K562 (cell line): ENCODE results near the gene MCAM. TPM values are rescaled to one million over a fixed set of nuclear protein-coding genes. Genes with fewer than 3 reads are reported as not detected.

ENCODE experiments used
- ATAC-seq: fragments of 200-7000 bp; cut with Tn5 transposase; 3 replicates; pipeline ENCODE4 v1.9.1; 2020; ENCODE audit warnings: moderate library complexity
- BruUV-seq: library from RNA; stranded (reverse); fragments of 400-500 nt; replicated peaks from 2 replicates; lab custom pipeline; 2021; lab: Mats Ljungman, UMichigan
- CTCF ChIA-PET: fragments of 300-600 bp; formaldehyde crosslinking; extraction: SDS; loops from one replicate; lab custom pipeline; 2021; ENCODE audit warnings: low intra/inter-chr PET ratio; lab: Yijun Ruan, JAX
- POLR2A ChIA-PET: fragments of 300-600, 350-650 bp; sonication (Branson Sonifier 250); formaldehyde crosslinking; extraction: SDS; loops from one replicate; lab custom pipeline; 2021; ENCODE audit warnings: antibody characterized with exemption, inconsistent platforms; lab: Yijun Ruan, JAX
- DNase-seq, 4 experiments: peaks; one replicate each; pipeline versions ENCODE4 v3.0.0 to v3.0.0-alpha.2; 2011 to 2018; ENCODE audit warnings: low spot score in 3 of 4, mixed read lengths in 3 of 4; ENCODE audit errors: extremely low read depth in 1 of 4
- FAIRE-seq: peaks from 2 replicates; lab custom pipeline; 2011; peaks lifted over from hg19 to GRCh38; lab: Jason Lieb, UNC
- H2AFZ ChIP-seq: 2 replicates; pipeline ENCODE4 v1.6.0; 2011; ENCODE audit warnings: low read depth, low read length, control low read depth, inconsistent platforms
- H3K27ac ChIP-seq: fragments of 200-600 bp; 3 replicates; pipeline ENCODE4 v1.8.0; 2011; ENCODE audit warnings: low read depth, mild to moderate bottlenecking, control low read depth, inconsistent platforms, low read length, moderate library complexity, mixed read lengths; ENCODE audit errors: extremely low read depth
- H3K27me3 ChIP-seq, 2 experiments: fragments of 300-600 bp in 1 of 2; 2 replicates in 1 of 2; 3 replicates in 1 of 2; pipeline versions ENCODE4 v1.6.0 to v1.8.0; 2011; ENCODE audit warnings: inconsistent platforms in 2 of 2, low read length in 2 of 2, mild to moderate bottlenecking in 1 of 2, mixed read lengths in 1 of 2, moderate library complexity in 1 of 2; ENCODE audit not compliant: control insufficient read depth in 2 of 2, insufficient read depth in 2 of 2
- H3K36me3 ChIP-seq: fragments of 300-600 bp; 3 replicates; pipeline ENCODE4 v1.8.0; 2011; ENCODE audit warnings: mild to moderate bottlenecking, low read length, inconsistent platforms; ENCODE audit not compliant: control insufficient read depth, insufficient read depth
- H3K4me1 ChIP-seq, 2 experiments: fragments of 200-600 bp in 1 of 2; replicated peaks in 1 of 2; 2 replicates in 1 of 2; 3 replicates in 1 of 2; pipeline versions ENCODE4 v1.5.1 to v1.8.0; 2011; ENCODE audit warnings: inconsistent platforms in 2 of 2, low read length in 2 of 2, mild to moderate bottlenecking in 1 of 2, mixed read lengths in 1 of 2, moderate library complexity in 1 of 2; ENCODE audit not compliant: control insufficient read depth in 2 of 2, insufficient read depth in 2 of 2
- H3K4me2 ChIP-seq: 2 replicates; pipeline ENCODE4 v1.6.1; 2011; ENCODE audit warnings: low read length, control low read depth, inconsistent platforms, mixed read lengths; ENCODE audit not compliant: insufficient read depth
- H3K4me3 ChIP-seq: fragments of 200-600 bp; sonication (generic), shearing (Covaris generic); 2 replicates; pipeline ENCODE4 v1.5.1; 2016; ENCODE audit warnings: control low read depth, inconsistent platforms
- H3K79me2 ChIP-seq: fragments of 200-600 bp; 3 replicates; pipeline ENCODE4 v1.8.0; 2011; ENCODE audit warnings: low read length, inconsistent platforms; ENCODE audit not compliant: control insufficient read depth, insufficient read depth
- H3K9ac ChIP-seq, 2 experiments: 2 replicates each; pipeline versions ENCODE4 v1.6.0 to v1.6.1; 2011; ENCODE audit warnings: low read depth in 2 of 2, low read length in 2 of 2, control low read depth in 1 of 2, inconsistent platforms in 1 of 2, mild to moderate bottlenecking in 1 of 2, mixed read lengths in 1 of 2; ENCODE audit not compliant: insufficient read depth in 1 of 2
- H3K9me1 ChIP-seq: one replicate; pipeline ENCODE4 v1.6.0; 2011; ENCODE audit warnings: inconsistent platforms, mild to moderate bottlenecking, low read length, moderate library complexity; ENCODE audit not compliant: control insufficient read depth, insufficient read depth
- H3K9me3 ChIP-seq: replicated peaks from 2 replicates; pipeline ENCODE4 v1.5.1; 2011; ENCODE audit warnings: low read depth, low read length, inconsistent platforms; ENCODE audit not compliant: control insufficient read depth, insufficient read depth
- H4K20me1 ChIP-seq: replicated peaks from 2 replicates; pipeline ENCODE4 v1.6.1; 2011; ENCODE audit warnings: low read length, inconsistent platforms, mixed read lengths; ENCODE audit not compliant: control insufficient read depth, insufficient read depth
- ATF7 ChIP-seq: fragments of 450-650 bp; IDR thresholded peaks from 2 replicates; pipeline ENCODE4 v1.7.1; 2014; ENCODE audit warnings: mild to moderate bottlenecking, moderate library complexity
- BDP1 ChIP-seq: IDR thresholded peaks from 3 replicates; pipeline ENCODE4 v1.6.1; 2011; ENCODE audit not compliant: insufficient read length, insufficient read depth
- CBX8 ChIP-seq: fragments of 200-600 bp; sonication (generic); IDR thresholded peaks from 2 replicates; pipeline ENCODE4 v1.6.1; 2012; ENCODE audit warnings: borderline replicate concordance, mixed run types, low read depth, mild to moderate bottlenecking, moderate library complexity, mixed read lengths, low read length, control low read depth, inconsistent platforms; ENCODE audit not compliant: poor library complexity, severe bottlenecking; ENCODE audit errors: extremely low read depth
- ELF2 ChIP-seq: fragments of 250-450 bp; sonication (Bioruptor Pico); IDR thresholded peaks from 2 replicates; pipeline ENCODE4 v1.5.0; 2021; ENCODE audit warnings: mild to moderate bottlenecking
- ERF ChIP-seq: fragments of 450-650 bp; formaldehyde crosslinking; IDR thresholded peaks from 2 replicates; pipeline ENCODE4 v1.4.0; 2020; ENCODE audit warnings: mild to moderate bottlenecking, mixed read lengths
- HMGN3 ChIP-seq: IDR thresholded peaks from 2 replicates; pipeline ENCODE4 v1.6.1; 2011; ENCODE audit warnings: borderline replicate concordance, low read depth, mild to moderate bottlenecking, mixed read lengths, low read length; ENCODE audit not compliant: insufficient read length; ENCODE audit errors: extremely low read depth
- HNRNPH1 ChIP-seq: fragments of 200-400 bp; formaldehyde crosslinking; optimal IDR thresholded peaks from 2 replicates; pipeline ENCODE3; 2017; ENCODE audit warnings: low read depth, mild to moderate bottlenecking, low read length, moderate library complexity
- MCM5 ChIP-seq: fragments of 450-650 bp; IDR thresholded peaks from 2 replicates; pipeline ENCODE4 v1.6.1; 2016; ENCODE audit warnings: low read depth
- OTX1 ChIP-seq: fragments of 450-650 bp; formaldehyde crosslinking; IDR thresholded peaks from 2 replicates; pipeline ENCODE4 v1.4.0; 2022; ENCODE audit warnings: mild to moderate bottlenecking
- PCBP1 ChIP-seq: fragments of 200-400 bp; formaldehyde crosslinking; IDR thresholded peaks from 2 replicates; pipeline ENCODE4 v1.6.1; 2018; ENCODE audit warnings: mild to moderate bottlenecking, low read depth, low read length; ENCODE audit not compliant: poor library complexity, severe bottlenecking
- POLR2B ChIP-seq: fragments of 450-650 bp; IDR thresholded peaks from 2 replicates; pipeline ENCODE4 v1.6.1; 2018; ENCODE audit warnings: low read depth; ENCODE audit not compliant: partially characterized antibody
- RBM34 ChIP-seq: fragments of 200-400 bp; formaldehyde crosslinking; IDR thresholded peaks from 2 replicates; pipeline ENCODE4 v1.6.1; 2018; ENCODE audit warnings: low read length, borderline replicate concordance; ENCODE audit not compliant: insufficient read depth
- SLC30A9 ChIP-seq: fragments of 250-450 bp; sonication (Bioruptor Pico); IDR thresholded peaks from 2 replicates; pipeline ENCODE4 v1.8.0; 2022; ENCODE audit warnings: mild to moderate bottlenecking, moderate library complexity
- SRSF7 ChIP-seq: fragments of 200-400 bp; formaldehyde crosslinking; optimal IDR thresholded peaks from 2 replicates; pipeline ENCODE3; 2017; ENCODE audit warnings: mild to moderate bottlenecking, low read depth, low read length
- TEAD4 ChIP-seq, 2 experiments: sonication (generic) in 1 of 2; formaldehyde crosslinking in 1 of 2; IDR thresholded peaks; 2 replicates each; pipeline versions ENCODE4 v1.6.1 to v1.8.0; 2012 to 2022; ENCODE audit warnings: borderline replicate concordance in 1 of 2, inconsistent platforms in 1 of 2, low read length in 1 of 2, mild to moderate bottlenecking in 1 of 2, missing genetic modification reagents in 1 of 2
- ZNF780A ChIP-seq: fragments of 250-450 bp; sonication (Bioruptor Pico); IDR thresholded peaks from 2 replicates; pipeline ENCODE4 v1.5.0; 2021; ENCODE audit warnings: mild to moderate bottlenecking
- WGBS: fragments of 100-300 bp; shearing (Covaris generic); methylation state at CpG from one replicate; pipeline ENCODE4 v1.1.6; 2016; ENCODE audit warnings: low coverage, mixed read lengths; ENCODE audit not compliant: insufficient coverage; ENCODE audit errors: missing lambda C conversion rate; 5-methylcytosine and 5-hydroxymethylcytosine counted together
- in situ Hi-C: fragments of 300-500 bp; cut with MboI; formaldehyde crosslinking; loops from 4 replicates; pipeline ENCODE4 v1.15.0; 2018; ENCODE audit warnings: inconsistent platforms, mixed read lengths
- intact Hi-C: fragments of 100-400 bp; cut with micrococcal nuclease; formaldehyde crosslinking; loops from 2 replicates; pipeline ENCODE4 v1.14.2; 2022
- polyA plus RNA-seq, 8 experiments: library from polyadenylated mRNA; depleted of rRNA in 4 of 8; stranded (reverse) in 5 of 8; unstranded in 3 of 8; fragments of >200 nt; fragmentation: Nextera tagmentation in 2 of 8; fragmentation: Illumina TruSeq in 1 of 8; extraction: Ambion mirVana in 2 of 8; extraction: Trizol in 1 of 8; gene quantifications; 2 replicates each; pipeline versions ENCODE4 v1.2.1 to v1.2.3, GENCODE V29; 2011 to 2014; ENCODE audit warnings: inconsistent platforms in 1 of 8, missing spikeins in 1 of 8
- total RNA-seq, 7 experiments: library from RNA; depleted of rRNA in 6 of 7; stranded (reverse); fragments of >200 nt in 6 of 7; fragmentation: Illumina TruSeq in 2 of 7; extraction: Trizol in 2 of 7; gene quantifications; 2 replicates each; pipeline versions ENCODE4 v1.2.1 to v1.2.3, GENCODE V29; 2011 to 2021; ENCODE audit warnings: low replicate concordance in 1 of 7
- TF ChIP-seq, protein P1 (sequence below): sonication (generic); formaldehyde crosslinking; IDR thresholded peaks from 2 replicates; pipeline ENCODE4 v1.9.0; 2022; ENCODE audit warnings: mild to moderate bottlenecking, missing genetic modification reagents
- TF ChIP-seq, protein P2 (sequence below): fragments of 450-650 bp; IDR thresholded peaks from 2 replicates; pipeline ENCODE4 v1.6.1; 2016; ENCODE audit warnings: mild to moderate bottlenecking
- TF ChIP-seq, protein P3 (sequence below): fragments of 450-650 bp; conservative IDR thresholded peaks from 2 replicates; pipeline ENCODE4 v1.6.1; 2016; ENCODE audit warnings: missing genetic modification characterization, low read depth, mild to moderate bottlenecking, control low read depth, missing compliant biosample characterization

MCAM gene
- total and polyA plus RNA-seq, 9 of the 15 experiments (the other 6 are each of a cell fraction or from before 2014, with no cell fraction given) = 14.7 to 118 (median 53.6) TPM

DNA sequence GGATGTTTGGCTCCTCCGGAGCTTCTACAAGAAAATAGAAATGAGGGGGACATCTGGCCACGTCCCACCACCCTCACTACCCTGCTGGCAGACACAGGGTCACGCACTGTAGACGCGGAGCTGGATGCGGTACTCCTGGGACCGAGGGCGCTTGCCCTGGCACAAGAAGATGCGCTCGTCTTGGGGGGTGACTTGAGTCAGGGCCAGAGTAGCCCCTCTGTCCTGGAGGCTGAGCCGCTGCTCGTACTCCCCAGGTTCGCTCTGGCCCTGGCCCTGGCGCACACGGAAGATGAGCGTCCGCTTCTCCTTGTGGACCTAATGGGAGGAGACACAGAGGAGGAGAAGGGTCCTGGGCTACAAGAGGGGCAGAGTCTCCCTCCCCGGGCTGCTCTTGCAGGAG is 2.2 kb downstream of the MCAM start:
- Histone ChIP-seq H2AFZ (no peak overlapping the region), H3K9me1 (no peaks in the 10 kb centered on the region), H3K9ac (peak overlapping the region in 1 of 2 experiments; percentile 84; a peak in 1 of 4 replicates), H4K20me1 (0 out of 2 replicates have a peak, but pooled peaks cover 6% of the 10 kb centered on the region), H3K27me3 (no peaks in the 10 kb centered on the region; a peak in 1 of 5 replicates), H3K27ac (no peak overlapping the region), H3K4me3 (no peak overlapping the region), H3K4me1 (peaks cover 34 to 61% of the 10 kb centered on the region in 2 experiments), H3K9me3 (no peaks in the 10 kb centered on the region), H3K4me2 (no peak overlapping the region), H3K36me3 (peaks cover 50% of the 10 kb centered on the region; the same call in 2 of the 3 replicates), H3K79me2 (peaks cover 25% of the 10 kb centered on the region; the same call in 2 of the 3 replicates)
- intact Hi-C loops = loop anchor here (5.0 kb wide), 1 partner anchor 402 kb away; no protein-coding TSS in a partner anchor
- FAIRE-seq = no peak
- DNase-seq = no peak
- no TSS peak for BruUV-seq
- in situ Hi-C loops = no loop called here
- ChIA-PET CTCF (no interaction called here), POLR2A (interaction anchor here (0.6 to 1.9 kb wide), 7 partner anchors 9 to 160 kb away, joined by 3 to 6 read pairs (median 4); no protein-coding TSS in a partner anchor)
- TF ChIP-seq ELF2 (CRISPR knock-in tag) = no peak
- TF ChIP-seq, protein P1, sequence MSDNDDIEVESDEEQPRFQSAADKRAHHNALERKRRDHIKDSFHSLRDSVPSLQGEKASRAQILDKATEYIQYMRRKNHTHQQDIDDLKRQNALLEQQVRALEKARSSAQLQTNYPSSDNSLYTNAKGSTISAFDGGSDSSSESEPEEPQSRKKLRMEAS = no peak
- no peak for TF ChIP-seq SLC30A9 (CRISPR knock-in tag)
- TF ChIP-seq, protein P2, sequence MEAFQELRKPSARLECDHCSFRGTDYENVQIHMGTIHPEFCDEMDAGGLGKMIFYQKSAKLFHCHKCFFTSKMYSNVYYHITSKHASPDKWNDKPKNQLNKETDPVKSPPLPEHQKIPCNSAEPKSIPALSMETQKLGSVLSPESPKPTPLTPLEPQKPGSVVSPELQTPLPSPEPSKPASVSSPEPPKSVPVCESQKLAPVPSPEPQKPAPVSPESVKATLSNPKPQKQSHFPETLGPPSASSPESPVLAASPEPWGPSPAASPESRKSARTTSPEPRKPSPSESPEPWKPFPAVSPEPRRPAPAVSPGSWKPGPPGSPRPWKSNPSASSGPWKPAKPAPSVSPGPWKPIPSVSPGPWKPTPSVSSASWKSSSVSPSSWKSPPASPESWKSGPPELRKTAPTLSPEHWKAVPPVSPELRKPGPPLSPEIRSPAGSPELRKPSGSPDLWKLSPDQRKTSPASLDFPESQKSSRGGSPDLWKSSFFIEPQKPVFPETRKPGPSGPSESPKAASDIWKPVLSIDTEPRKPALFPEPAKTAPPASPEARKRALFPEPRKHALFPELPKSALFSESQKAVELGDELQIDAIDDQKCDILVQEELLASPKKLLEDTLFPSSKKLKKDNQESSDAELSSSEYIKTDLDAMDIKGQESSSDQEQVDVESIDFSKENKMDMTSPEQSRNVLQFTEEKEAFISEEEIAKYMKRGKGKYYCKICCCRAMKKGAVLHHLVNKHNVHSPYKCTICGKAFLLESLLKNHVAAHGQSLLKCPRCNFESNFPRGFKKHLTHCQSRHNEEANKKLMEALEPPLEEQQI = no peak
- TF ChIP-seq CBX8 = no peak
- no peak for TF ChIP-seq OTX1 (CRISPR knock-in tag)
- no peak for TF ChIP-seq ZNF780A (CRISPR knock-in tag)
- TF ChIP-seq, protein P3, sequence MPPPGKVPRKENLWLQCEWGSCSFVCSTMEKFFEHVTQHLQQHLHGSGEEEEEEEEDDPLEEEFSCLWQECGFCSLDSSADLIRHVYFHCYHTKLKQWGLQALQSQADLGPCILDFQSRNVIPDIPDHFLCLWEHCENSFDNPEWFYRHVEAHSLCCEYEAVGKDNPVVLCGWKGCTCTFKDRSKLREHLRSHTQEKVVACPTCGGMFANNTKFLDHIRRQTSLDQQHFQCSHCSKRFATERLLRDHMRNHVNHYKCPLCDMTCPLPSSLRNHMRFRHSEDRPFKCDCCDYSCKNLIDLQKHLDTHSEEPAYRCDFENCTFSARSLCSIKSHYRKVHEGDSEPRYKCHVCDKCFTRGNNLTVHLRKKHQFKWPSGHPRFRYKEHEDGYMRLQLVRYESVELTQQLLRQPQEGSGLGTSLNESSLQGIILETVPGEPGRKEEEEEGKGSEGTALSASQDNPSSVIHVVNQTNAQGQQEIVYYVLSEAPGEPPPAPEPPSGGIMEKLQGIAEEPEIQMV (tag) = no peak
- no peak for TF ChIP-seq POLR2B
- no peak for TF ChIP-seq ERF (CRISPR knock-in tag)
- no peak for TF ChIP-seq RBM34
- TF ChIP-seq MCM5 = no peak
- no peak for TF ChIP-seq HNRNPH1
- TF ChIP-seq ATF7 = no peak
- TF ChIP-seq BDP1 = no peak
- TF ChIP-seq TEAD4 (IDR thresholded peaks at IDR 0.05; ENCODE audit: low read length) = no peak
- no peak for TF ChIP-seq TEAD4 (CRISPR knock-in tag; IDR thresholded peaks at IDR 0.05; ENCODE audit: borderline replicate concordance)
- no peak for TF ChIP-seq PCBP1
- no peak for TF ChIP-seq SRSF7
- TF ChIP-seq HMGN3 = no peak
- no peak for ATAC-seq
- WGBS = 95% methylated on average over 12 of the region's 18 CpGs
